WERI-Rb-1 (cell line): ENCODE data around the gene PARL.

Experiments used
- DNase-seq: peaks from one replicate; pipeline ENCODE4 v3.0.0-alpha.2; 2020
- H3K27ac ChIP-seq: fragments of 250-450 bp; sonication (Bioruptor Pico); 2 replicates; pipeline ENCODE4 v1.5.1; 2020; ENCODE audit warnings: mild to moderate bottlenecking, moderate library complexity
- H3K27me3 ChIP-seq: fragments of 250-450 bp; sonication (Bioruptor Pico); 2 replicates; pipeline ENCODE4 v1.5.1; 2021; ENCODE audit warnings: mild to moderate bottlenecking, low read depth, moderate library complexity; ENCODE audit not compliant: insufficient read depth, severe bottlenecking
- H3K36me3 ChIP-seq: fragments of 250-450 bp; sonication (Bioruptor Pico); 2 replicates; pipeline ENCODE4 v1.5.1; 2020; ENCODE audit warnings: mild to moderate bottlenecking, moderate library complexity
- H3K4me3 ChIP-seq: 2 replicates; pipeline ENCODE4 v1.5.1; 2011; ENCODE audit warnings: low read depth, mild to moderate bottlenecking, control low read depth, low read length
- H3K9me3 ChIP-seq: fragments of 250-450 bp; sonication (Bioruptor Pico); 2 replicates; pipeline ENCODE4 v1.5.1; 2021; ENCODE audit warnings: mild to moderate bottlenecking, moderate library complexity; ENCODE audit not compliant: severe bottlenecking
- CTCF ChIP-seq: IDR thresholded peaks from 2 replicates; pipeline ENCODE4 v1.5.1; 2011; ENCODE audit warnings: low read depth, mild to moderate bottlenecking, control low read depth, inconsistent platforms, low read length

PARL gene

GRCh38 chr3:183854318-183855035 is 30.2 kb downstream of the PARL start:
- H3K27ac ChIP-seq, result no peak overlapping the region
- no peaks in the 10 kb centered on the region for H3K9me3 ChIP-seq
- no peaks in the 10 kb centered on the region; the same call in 1 of the 2 replicates for H3K36me3 ChIP-seq
- DNase-seq, result no peak
- H3K4me3 ChIP-seq, result no peak overlapping the region
- no peak for TF ChIP-seq CTCF
- H3K27me3 ChIP-seq, result no peaks in the 10 kb centered on the region

DNA sequence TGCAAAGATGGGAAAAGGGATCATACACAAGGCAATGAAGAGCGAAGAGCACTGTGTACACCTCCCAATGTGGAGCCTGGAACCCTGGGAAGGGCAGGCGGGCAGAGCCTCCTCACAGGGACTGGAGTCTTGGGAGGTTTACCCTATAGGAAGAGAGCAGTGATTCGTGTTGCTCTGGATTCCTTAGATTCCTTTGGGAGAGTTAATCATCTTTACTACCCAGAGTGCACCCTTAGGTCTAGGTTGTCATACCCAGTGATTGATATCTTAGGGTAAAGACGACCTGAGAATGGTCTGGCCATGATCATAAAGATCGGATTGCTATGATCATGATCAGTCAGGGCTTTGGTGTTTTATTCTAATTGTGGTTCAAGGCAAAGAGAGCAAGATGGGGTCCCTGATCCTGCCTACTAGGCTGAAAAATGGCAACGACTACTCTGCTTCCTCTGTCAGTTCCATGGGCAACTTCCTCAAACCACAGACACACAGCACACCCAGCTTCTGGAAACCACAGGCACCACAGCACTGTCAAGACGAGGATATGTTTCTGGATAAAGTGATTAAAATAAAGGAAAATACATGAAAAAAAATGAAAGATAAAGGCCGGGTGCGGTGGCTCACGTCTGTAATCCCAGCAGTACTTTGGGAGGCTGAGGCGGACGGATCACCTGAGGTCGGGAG is 38.9 kb downstream of the PARL start:
- Histone ChIP-seq H3K36me3 (peaks cover 43% of the 10 kb centered on the region), H3K4me3 (no peak overlapping the region), H3K27me3 (no peaks in the 10 kb centered on the region), H3K9me3 (no peaks in the 10 kb centered on the region), H3K27ac (no peak overlapping the region)
- TF ChIP-seq CTCF, result no peak
- DNase-seq, result no peak

GRCh38 chr3:183845090-183845489 is 39.6 kb downstream of the PARL start:
- no peak for DNase-seq
- H3K27ac ChIP-seq, result no peak overlapping the region
- H3K36me3 ChIP-seq, result peaks cover 48% of the 10 kb centered on the region
- H3K27me3 ChIP-seq, result no peaks in the 10 kb centered on the region
- TF ChIP-seq CTCF, result no peak
- no peaks in the 10 kb centered on the region for H3K9me3 ChIP-seq
- no peak overlapping the region for H3K4me3 ChIP-seq

DNA sequence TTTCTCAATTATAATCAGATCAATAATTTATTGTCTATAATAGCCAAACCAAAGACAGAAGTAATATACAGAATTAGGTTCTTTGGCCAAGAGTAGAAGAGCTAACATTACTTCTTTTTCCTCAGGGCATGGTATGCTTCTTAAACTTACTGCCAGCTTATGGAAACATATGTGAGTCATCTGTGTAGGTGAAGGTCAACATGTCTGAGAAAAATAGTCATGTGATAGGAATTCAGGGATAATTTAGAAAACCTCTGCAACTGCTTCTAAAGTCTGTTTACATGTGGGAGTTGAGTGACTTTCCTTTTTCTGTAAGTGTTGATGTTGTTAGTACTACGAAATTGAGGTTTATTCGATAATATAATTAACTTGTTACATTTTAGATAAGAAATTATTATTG is 40.1 kb downstream of the PARL start:
- H3K36me3 ChIP-seq, result peaks cover 53% of the 10 kb centered on the region

GRCh38 chr3:183839751-183840150 is 44.9 kb downstream of the PARL start:
- no peak overlapping the region for H3K4me3 ChIP-seq
- no peaks in the 10 kb centered on the region for H3K27me3 ChIP-seq
- H3K9me3 ChIP-seq, result no peaks in the 10 kb centered on the region
- no peak for TF ChIP-seq CTCF
- no peak for DNase-seq
- H3K27ac ChIP-seq, result no peak overlapping the region
- H3K36me3 ChIP-seq, result peaks cover 51% of the 10 kb centered on the region

More for the DNA sequence above, 40.1 kb downstream of the PARL start:
- DNase-seq, result no peak
- Histone ChIP-seq H3K27me3 (no peaks in the 10 kb centered on the region), H3K27ac (no peak overlapping the region), H3K4me3 (no peak overlapping the region), H3K9me3 (no peaks in the 10 kb centered on the region)
- no peak for TF ChIP-seq CTCF
